HT-29 (cell line): ENCODE measurements around the gene CDKN2AIPNL. TPM values are rescaled to one million over a fixed set of nuclear protein-coding genes. Genes with fewer than 3 reads are reported as not detected.
A peak's percentile ranks its signal among the peaks of the same experiment; 100 is the strongest.
"Not testable (repeated sequence)": the region's sequence is repeated elsewhere in the genome, so short reads cannot be mapped to it uniquely, and the experiment has no call there.

Experiments used
- DNase-seq: peaks from one replicate; pipeline ENCODE4 v3.0.0-alpha.2; 2015; ENCODE audit warnings: low spot score
- total RNA-seq: library from RNA; depleted of rRNA; stranded (reverse); fragments of >200 nt; shearing (Covaris generic); gene quantifications from 2 replicates; pipeline ENCODE4 v1.2.3, GENCODE V29; 2014

CDKN2AIPNL gene
- total RNA-seq, 1 experiment from 2014 or later: 33.4 TPM

DNA sequence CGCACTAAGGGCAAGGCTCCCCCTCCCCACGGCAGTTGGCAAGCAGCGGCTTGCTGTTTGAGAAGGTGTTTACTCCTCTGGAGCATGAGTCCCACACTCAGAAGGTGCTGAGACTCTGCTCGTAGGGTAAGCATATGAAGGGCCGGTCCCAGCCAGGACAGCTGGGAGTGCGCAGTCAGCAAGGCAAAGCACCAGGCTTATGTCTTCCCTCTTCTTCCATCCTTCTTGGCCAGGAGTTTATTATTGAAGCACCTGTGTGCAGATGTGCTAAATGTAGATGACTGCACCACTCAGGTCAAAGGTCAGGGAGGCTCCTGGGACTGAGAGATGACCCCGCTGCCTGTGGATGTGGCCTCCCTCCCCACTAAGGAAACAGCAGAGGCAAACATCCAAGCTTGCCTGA is 27.0 kb upstream of the CDKN2AIPNL start:
- DNase-seq: no peak

DNA sequence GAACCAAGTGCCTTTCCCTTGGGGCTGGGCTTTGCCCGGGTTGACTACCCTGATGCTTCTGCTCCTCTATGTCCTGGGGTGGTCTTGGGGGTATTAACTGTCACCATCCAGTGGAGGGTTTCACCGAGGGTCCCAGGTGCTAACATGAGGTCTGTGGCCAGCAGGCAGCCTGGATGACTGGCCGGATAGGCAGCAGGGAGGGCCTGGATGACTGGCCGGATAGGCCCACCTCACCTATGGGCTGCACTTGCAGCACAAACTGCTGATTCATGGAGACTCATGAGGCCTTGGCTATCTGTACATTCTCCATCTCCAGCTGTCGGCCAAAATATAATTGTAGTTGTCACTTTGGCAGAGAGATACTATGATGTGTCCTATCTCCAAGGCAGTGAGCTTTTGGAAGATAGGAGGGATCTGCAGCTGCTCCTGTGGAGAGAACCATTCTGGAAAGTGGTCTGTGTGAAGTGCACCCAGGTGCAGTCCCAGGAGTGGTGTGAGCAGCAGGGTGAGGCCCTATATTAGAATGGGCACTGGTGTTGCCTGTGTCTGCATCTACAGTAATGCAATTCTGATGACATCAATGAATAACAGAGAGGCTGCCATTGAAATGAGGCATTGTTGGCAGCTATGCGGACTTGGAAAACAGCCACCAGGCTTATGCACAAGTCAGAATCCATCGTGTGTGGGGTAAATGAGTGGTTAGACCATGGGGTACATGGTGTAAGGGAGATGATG is 26.3 kb upstream of the CDKN2AIPNL start:
- no peak for DNase-seq

DNA sequence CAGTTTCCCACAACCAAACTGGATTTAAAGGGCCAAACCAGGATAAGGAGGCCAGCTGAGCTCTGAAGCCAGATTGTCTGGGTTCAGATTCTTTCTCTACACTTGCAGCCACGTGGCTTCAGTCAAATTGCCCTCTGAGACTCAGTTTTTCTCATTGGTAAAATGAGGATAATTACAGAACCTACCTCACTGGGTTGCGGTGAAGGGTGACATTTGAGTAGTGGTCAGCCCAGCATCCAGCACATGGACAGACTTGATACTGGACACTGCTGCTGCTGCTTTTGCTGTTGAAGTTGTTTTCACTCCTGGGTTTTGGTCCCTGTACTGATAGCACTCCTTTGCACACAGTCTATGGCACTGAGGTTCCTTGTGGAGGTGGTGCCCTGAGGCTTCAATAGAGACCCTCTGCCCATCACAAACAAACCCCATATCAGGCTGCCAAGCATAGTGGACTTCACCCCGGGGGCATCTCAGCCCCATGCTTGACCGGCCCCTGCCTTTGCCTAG is 25.7 kb upstream of the CDKN2AIPNL start:
- no peak for DNase-seq

DNA sequence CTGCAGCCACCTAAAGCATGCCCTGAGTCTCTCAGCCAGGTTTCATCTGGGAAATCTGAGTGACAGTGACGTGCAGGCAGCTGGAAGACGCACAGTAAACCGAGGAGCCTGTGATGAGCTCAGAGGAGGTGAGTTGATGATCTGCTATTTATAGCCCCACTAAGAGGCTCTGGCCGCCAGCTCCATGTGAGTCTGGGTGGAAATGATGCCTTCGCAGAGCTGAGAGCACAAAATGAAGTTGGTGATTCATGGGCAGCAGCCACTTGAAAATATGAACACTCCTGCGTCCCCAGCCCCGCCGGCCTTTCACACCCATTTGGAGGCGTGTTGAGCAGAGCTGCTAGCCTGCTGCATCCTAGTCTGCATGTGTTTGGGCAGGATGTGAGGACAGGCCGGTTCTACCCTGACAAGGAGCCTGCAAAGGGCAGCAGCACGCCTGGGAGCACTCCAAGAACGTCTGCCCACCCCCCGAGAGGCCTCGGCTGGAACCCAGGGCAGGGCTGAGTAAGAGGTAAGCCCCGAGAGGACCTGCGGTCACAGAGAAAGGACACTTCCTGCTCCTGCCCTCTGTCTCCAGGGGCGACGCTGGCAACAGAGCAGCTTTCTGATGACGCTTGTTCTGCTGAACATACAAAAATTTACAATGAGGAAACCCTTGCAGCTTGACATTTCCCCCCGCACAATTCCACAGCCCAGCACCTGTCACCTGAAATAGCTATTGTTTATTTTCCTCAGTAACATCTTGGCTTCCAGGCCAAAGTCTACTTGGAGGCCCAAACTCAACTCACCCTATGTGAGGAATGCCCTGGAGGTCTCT is 25.1 kb upstream of the CDKN2AIPNL start:
- peak; percentile 94 for DNase-seq

DNA sequence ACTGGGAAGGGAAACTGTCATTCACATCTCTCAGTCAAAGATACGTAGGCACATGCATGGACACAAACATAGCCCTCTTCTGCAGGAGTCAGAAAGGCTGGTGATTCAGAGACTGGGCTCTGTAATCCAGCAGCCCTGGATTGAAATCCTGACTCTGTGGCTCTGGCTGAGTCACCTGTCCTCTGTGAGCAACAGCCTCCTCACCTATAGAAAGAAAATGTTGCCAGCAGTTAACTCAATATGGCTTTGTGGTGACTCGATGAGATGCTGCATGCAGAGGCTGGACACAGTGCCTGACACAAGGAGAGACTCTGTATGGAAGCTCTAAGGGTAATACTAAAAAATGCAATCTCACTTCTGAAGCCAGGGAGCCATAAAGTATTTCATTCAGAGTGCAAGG is 23.9 kb upstream of the CDKN2AIPNL start:
- DNase-seq: no peak

DNA sequence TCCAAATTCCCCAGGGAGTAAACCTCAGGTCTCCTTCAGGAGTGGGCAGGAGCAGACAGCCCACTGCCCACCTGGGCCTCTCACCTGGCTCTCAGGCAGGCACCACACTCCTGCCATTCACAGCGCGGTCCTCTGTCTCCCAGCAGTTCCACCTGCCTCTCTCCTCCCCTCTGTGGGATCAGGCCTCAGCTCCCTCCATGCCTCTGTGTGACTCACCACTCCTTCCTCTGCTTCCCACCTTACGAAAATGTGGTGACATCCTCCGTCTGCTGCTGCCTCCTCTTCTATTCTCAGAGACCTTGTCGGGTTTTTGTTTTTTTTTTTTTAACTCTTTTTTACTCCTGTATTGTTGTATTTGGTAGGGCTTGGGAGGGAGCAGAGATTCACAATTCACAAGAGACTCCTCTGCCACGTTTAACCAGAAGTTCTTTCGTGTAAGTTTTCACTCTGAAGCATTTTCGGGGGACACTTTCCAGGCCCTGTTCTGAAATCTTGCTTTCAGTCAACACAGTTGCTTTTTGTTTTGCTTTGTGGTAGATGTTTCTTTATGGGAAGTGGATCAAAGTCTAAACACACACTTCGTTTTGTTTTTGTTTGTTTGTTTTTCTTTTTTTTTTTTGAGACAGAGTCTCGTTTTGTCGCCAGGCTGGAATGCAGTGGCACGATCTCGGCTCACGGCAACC is 21.1 kb upstream of the CDKN2AIPNL start:
- DNase-seq: no peak

DNA sequence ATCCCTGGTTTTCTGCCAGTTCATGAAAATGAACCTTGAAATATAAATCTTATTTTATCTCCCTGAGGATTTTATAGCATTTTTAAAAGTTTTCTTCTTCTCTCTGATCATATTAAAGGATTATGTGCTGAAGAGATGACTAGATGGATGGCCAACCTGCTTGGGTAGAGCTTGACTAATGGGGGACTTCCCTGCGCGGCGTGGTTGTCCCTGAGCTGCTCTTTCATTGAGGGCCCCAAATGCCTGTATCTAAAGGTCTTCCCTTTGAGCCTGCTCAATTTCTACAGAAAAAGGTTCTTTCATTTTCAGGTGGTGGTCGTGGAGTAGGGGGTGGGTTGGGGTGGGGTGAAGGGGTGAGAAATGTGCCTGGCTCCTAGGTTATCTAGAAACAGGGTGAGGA is 20.5 kb upstream of the CDKN2AIPNL start:
- DNase-seq: no peak

DNA sequence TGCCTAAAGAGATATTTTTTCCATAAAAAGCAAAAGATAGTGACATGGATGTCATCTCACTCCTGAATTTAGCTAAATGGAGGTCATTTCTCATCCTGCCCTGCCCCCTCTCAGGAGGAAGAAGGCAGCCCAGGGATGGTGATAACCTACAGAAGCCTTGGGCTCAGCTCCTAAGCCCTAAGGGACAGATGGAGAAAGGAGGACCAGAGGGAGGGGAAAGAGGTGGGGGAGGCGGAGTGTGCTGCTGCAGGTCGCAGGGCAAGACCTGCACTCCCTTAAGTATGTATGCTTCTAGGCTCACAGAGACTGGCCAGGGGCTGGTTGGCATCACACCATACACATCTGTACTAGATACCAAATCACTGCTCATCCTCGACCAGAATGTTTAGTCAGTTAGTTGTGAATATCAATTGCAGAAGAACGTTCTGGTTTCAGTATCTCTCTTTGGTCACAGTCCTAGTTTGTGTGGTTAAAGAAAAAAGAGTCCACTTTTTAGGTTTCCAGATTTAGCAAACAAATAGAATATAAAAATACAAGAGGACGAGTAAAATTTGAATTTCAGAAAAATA is 18.4 kb upstream of the CDKN2AIPNL start:
- DNase-seq: no peak

DNA sequence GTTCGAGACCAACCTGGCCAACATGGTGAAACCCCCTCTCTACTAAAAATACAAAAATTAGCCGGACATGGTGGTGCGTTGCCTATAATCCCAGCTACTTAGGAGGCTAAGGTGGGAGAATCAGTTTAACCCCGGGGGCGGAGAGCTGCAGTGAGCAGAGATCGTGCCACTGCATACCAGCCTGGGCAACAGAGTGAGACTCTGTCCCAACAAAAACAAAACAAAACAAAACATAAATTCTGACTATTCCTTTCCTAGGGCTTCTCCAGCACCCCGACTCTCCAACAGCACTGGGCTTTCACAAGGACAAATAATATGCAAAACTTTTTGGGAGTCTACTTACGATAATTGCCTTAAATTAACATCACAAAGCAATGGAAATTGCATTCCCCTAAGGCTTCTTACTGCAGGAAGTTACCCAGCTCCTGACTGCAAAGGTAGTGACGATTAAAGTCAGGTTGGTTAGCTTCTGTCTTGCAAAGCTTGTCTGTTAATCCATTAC is 15.9 kb upstream of the CDKN2AIPNL start:
- DNase-seq: no peak

DNA sequence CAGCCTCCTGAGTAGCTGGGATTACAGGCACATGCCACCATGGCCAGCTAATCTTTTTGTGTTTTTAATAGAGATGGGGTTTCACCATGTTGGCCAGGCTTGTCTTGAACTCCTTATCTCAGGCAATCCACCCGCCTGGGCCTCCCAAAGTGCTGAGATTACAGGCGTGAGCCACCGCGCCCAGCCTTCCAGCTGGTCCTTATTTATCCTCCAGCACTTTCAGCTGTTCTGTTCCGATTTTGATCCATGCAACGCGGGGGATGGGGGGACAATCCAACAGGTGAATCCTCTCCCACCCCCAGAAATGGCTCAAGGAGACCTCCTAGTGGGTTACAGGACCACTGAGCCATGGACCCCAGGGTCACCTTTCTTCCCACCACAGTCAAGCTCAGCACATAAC is 14.7 kb upstream of the CDKN2AIPNL start:
- no peak for DNase-seq

DNA sequence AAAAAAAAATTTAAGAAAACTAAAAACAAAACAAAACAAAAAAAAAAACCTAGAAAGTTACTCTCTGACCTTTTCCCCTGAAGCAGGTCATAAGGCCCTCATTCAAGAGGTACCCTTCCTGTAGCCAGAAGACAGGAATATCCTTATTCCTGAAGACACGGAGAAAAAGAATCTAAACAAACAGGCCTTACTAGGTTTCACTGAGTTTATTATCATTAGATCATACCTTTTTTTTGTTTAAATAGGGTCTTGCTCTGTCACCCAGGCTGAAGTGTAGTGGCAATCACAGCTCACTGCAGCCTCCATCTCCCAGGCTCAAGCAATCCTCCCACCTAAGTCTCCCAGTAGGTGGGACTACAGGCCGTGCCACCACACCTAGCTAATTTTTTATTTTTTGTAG is 11.7 kb upstream of the CDKN2AIPNL start:
- DNase-seq: no peak

DNA sequence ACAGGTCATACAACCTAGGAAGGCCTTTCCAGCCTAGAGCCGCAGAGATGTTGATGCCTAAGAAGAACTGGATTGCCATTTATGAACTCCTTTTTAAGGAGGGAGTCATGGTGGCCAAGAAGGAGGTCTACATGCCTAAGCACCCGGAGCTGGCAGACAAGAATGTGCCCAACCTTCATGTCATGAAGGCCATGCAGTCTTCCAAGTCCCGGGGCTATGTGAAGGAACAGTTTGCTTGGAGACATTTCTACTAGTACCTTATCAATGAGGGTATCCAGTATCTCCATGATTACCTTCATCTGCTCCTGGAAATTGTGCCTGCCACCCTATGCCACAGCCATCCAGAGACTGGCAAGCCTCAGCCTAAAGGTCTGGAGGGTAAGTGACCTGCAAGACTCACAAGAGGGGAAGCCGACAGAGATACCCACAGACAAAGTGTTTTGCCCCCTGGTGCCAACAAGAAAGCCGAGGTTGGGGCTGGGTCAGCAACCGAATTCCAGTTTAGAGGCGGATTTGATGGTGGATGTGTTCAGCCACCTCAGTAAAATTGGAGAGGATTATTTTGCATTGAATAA is 11.2 kb upstream of the CDKN2AIPNL start:
- no peak for DNase-seq

DNA sequence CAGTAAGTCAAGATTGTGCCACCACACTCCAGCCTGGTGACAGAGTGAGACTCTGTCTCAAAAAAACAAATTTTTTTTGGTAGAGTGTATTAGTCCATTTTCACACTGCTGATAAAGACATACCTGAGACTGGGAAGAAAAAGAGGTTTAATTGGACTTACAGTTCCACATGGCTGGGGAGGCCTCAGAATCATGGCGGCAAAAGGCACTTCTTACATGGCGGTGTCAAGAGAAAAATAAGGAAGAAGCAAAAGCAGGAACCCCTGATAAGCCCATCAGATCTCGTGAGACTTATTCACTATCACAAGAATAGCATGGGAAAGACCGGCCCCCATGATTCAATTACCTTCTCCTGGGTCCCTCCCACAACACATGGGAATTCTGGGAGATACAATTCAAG is 9.4 kb upstream of the CDKN2AIPNL start:
- DNase-seq: not testable (repeated sequence)

DNA sequence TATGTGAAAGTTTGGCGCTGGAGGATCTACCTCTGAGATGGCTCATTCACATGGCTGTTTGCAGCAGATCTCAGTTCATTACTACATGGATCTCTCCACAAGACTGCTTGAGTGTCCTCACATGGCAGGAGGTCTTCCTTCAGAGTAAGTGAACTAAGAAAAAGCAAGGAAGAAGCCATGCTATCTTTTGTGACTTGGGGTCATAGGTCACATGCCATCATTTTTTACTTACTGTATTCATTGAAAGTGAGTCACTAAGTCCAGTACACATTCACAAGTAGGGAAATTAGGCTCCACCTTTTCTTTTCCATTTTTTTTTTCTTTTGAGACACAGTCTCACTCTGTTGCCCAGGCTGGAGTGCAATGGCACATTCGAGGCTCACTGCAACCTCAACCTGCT is 8.7 kb upstream of the CDKN2AIPNL start:
- DNase-seq: peak; percentile 18

DNA sequence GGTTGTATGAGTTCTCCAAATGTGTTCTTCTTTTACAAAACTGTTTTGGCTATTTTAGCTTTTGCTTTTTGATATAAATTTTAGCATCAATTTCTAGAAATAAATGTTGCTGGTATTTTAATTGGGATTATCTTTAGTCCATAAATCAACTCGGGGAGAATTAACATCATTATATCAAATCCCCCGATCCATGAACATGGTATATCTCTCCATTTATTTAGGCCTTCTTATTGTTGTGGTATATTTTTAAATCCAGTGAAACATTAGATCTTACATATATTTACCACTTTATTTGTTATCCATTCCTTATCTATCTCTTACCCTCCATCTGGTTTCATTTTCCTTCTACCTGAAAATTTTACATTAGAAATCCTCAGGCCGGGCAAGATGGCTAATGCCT is 7.3 kb upstream of the CDKN2AIPNL start:
- DNase-seq: no peak

DNA sequence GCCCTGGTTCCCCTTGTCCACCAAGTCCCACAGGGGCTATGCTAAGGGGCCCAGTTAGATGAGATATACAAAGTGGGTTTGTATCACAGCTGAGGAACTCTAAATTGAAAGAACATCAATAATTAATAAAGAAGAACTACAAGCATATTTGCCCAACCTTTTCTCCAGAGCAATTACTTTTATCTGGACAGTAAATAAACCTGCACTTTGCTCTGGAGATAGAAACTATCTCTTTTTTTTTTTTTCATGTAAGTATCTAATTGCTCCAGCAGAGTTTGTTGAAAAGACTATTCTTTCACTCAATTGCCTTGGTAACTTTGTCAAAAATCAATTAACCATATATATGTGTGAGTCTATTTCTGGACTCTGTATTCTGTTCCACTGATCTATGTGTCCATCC is 6.0 kb upstream of the CDKN2AIPNL start:
- no peak for DNase-seq

DNA sequence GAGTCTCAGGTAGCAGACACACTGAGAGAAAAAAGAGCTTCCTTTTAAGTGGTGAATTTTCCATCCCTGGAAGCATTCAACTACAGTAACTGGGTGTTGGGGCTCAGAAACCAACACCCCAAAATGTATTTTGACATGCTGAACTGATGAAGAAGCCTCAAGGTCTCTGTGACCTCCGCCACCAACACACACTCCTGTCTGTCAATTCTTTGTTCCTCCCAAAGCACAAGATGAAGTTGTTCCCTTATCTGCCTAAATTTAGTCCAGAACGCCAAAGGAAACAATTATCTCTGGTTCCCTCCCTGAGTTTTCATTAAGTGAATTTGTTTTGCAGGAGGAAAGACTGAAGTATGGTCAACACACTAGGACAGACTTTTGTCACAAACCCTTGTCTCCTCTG is 1.4 kb upstream of the CDKN2AIPNL start:
- no peak for DNase-seq

DNA sequence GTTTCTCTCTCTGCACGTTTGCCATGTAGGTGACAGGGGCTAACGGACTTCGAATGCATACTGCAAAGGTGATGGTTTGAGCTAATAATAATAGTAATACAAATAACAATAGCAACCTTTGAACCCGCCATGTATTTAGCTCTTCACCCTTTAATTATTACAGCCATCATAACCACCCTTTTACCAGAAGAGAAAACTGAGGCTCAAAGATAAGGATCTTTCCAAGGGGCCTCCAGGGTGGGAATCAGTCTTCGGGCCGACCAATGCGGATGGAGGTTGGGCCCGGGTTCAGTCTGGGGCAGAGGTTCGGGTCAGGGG is 494 bp downstream of the CDKN2AIPNL start:
- no peak for DNase-seq

DNA sequence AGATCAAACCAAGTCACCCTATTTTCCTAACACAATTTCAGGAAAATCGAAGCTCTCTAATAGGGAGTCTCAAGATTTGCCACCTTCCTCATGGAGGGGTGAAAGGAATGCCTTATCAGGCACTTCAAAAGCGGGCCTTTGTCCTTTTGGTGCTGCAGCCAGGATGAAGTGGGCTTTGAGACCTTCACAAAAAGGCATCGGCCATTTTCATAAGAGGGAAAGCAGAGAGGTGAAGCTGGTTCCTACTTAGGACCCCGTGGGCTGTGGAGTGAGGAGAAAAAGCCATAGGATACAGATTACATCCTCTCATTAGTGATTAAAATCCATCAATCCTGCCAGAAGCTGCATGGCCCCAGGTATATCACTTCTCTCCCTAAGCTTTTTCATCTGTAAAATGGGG is 859 bp downstream of the CDKN2AIPNL start:
- no peak for DNase-seq

DNA sequence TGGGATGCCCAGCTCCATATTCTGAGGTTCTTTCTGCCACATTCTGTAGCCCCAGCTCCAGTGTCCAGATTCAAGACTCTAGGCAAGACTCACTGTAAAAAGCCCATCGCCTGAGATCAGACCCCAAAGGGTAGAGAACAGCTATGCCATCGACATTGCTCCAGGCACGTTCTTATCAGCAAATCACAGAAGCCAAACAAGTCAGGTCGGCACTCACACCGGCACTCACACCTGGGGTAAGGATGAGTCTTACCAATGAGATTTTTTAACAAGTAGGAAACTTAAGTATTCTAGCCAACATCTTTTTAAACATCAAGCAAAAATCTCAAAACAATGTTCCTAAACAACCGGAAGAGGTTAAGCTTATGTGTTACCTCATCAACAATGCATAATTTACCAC is 2.4 kb downstream of the CDKN2AIPNL start:
- no peak for DNase-seq

DNA sequence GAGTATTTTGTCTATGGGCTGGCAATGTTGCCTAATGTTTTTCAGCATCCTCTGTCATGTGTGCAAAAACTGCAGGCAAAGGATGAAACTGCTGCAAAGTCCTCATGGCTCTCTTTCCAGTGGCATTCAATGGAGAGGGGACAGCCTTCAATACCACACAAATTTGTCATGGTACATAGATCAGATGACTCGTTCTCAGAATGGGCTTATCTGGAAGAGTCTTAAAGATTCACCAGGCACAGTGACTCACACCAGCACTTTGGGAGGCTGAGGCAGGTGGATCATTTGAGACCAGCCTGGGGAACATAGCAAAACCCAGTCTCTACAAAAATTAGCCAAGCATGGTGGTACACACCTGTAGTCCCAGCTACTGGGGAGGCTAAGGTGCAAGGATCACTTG is 5.3 kb downstream of the CDKN2AIPNL start:
- DNase-seq: no peak

DNA sequence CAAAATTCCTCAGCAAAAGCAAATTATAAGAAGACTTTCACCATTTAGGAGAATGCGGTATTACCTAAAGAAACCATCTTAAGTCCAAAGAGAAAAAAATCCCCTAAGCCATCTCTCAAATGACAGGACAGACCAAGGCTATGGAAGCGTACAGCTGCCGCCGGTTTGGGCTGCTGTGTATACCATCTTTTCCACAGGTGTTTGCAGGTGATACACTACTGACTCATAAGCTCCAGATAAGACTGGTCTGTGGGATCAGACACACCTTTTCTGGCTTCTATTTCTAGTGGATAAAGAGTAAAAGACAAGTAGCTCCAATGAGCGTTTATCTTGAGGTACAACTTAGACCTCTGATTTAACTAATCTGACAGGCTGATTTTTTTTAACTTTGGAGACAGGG is 7.7 kb downstream of the CDKN2AIPNL start:
- no peak for DNase-seq
